Lung microvascular endothelial cell (primary cell): ENCODE measurements around the gene FAAP20. TPM values are rescaled to one million over a fixed set of nuclear protein-coding genes. Genes with fewer than 3 reads are reported as not detected.

Experiments used
- DNase-seq, 2 donors: peaks; one replicate each; pipeline versions ENCODE4 v3.0.0 to v3.0.0-alpha.2; 2010; ENCODE audit warnings: low read depth in 2 of 2
- total RNA-seq: library from RNA; depleted of rRNA; stranded (reverse); fragments of >200 nt; gene quantifications from 2 replicates; pipeline ENCODE4 v1.2.1, GENCODE V29; 2014

Gene FAAP20
- total RNA-seq, 1 donor from 2014 or later, result 19.8 TPM

DNA sequence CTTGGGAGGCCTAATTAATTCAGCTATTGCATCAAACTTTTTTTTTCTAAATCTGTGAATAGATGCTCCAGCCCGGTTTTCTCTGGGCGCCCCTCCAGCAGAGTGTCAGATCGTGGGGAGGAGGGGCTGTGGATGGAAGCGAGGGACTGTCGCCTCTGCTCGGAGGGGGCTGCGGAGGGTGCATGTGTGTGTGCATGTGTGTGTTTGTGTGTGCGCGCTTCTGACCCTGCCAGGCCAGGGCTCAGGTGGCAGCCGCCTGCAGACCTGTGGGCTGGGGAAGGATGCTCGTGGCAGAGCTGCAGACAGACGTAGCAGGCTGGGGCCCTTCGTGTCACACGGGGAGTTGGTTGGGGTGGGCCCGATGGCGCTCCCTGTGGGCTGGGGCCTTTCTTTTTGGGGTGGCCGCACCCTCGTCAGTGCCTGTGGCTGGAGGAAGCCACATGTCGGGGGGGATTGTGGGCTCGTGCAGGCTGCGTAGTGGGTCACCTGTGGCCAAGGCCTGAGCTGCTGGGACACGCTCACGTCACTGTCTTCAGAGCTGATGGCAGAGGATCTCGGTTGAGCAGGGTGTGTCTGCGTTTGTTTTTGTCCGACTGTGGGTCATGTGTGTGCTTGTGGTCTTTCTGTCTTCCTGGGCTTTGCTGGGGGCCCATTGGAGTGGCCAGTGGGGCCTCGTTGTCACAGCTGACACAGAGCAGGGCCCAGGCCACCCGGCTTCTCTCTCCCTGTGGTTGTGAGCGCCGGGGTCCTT, 36.4 kb upstream of the FAAP20 start:
- no peak for DNase-seq

DNA sequence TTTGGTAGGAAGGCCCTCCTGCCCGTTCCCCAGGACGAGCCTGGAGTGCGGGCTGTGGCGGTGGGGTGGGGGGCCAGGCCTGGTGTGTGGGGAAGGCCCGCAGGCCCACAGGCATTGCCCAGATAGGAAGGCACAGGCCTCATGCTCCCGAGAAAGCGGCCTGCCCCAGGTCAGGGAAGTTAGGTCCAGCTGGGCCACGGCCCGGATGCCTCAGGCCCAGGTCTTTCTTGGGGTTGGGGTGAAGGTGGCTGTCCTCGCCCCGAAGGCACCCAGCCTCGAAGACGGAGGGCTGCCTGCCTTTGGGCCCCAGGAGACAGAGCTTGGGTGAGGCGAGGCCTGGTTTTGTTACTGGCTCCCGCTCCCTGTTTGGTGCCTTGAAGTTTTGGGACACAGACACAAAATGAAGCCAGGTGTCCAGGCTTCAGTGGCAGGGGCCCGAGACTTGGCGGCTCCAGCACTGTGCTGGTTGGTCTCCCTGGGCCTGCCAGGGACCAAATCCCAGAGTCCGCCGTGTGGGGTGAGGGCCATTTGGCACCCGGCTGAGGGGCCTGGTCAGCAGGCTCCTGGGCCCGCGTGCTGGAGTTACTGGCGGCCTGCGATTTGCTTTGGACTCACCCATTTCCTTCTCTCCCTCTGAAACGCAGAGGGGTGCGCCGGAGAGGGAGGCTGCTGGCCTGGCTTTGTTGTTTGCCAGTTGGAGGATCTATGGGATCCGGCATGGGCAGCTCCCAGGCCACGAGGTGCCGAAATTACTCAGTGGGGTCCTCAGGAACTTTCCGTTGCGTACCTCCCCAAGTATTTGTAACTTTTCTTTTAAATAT, 35.5 kb upstream of the FAAP20 start:
- peak; percentile 63 to 66 for DNase-seq

DNA sequence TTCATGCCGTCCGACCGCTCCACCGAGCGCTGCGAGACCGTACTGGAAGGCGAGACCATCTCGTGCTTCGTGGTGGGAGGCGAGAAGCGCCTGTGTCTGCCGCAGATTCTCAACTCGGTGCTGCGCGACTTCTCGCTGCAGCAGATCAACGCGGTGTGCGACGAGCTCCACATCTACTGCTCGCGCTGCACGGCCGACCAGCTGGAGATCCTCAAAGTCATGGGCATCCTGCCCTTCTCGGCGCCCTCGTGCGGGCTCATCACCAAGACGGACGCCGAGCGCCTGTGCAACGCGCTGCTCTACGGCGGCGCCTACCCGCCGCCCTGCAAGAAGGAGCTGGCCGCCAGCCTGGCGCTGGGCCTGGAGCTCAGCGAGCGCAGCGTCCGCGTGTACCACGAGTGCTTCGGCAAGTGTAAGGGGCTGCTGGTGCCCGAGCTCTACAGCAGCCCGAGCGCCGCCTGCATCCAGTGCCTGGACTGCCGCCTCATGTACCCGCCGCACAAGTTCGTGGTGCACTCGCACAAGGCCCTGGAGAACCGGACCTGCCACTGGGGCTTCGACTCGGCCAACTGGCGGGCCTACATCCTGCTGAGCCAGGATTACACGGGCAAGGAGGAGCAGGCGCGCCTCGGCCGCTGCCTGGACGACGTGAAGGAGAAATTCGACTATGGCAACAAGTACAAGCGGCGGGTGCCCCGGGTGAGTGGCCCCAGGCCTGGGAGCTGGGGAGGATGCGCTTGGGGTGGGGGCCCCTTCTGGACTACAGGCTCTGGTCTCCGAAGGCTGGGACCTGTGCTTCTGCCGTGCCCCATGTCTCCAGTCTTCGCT, 34.7 kb upstream of the FAAP20 start:
- DNase-seq, result peak; percentile 66 to 74

DNA sequence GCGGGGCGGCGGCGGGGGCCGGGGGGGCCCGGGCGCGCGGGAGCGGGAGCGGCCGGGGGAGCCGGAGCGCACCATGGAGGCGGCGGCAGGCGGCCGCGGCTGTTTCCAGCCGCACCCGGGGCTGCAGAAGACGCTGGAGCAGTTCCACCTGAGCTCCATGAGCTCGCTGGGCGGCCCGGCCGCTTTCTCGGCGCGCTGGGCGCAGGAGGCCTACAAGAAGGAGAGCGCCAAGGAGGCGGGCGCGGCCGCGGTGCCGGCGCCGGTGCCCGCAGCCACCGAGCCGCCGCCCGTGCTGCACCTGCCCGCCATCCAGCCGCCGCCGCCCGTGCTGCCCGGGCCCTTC, 34.1 kb upstream of the FAAP20 start:
- DNase-seq, result no peak

DNA sequence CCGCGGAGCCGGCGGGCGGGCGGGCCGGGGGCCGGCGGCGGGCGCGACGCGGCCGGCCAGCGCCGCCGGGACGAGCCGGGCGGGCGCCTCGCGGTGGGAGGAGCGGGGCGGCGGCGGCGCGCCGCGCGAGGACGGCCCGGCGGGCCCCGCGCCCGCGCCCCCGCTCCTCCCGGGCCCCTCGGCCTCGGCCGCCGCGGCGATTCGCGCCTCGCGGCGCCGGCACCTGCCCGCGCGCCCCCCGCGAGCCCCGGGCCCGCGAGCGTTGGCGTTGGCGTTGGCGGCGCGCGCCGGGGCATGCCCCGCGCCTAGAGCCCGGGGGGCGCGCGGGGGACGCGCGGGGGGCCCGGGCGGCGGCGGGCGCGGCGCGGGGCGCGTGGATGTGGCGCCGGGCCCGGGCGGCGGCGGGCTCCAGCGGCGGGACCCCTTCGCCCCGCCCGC, 33.6 kb upstream of the FAAP20 start, which contains the start of gene SKI:
SKI (plus strand) TSS at position 163 of the 438 bp plus-strand sequence. CDS start 448 bp downstream, outside the sequence.
- DNase-seq, result no peak

DNA sequence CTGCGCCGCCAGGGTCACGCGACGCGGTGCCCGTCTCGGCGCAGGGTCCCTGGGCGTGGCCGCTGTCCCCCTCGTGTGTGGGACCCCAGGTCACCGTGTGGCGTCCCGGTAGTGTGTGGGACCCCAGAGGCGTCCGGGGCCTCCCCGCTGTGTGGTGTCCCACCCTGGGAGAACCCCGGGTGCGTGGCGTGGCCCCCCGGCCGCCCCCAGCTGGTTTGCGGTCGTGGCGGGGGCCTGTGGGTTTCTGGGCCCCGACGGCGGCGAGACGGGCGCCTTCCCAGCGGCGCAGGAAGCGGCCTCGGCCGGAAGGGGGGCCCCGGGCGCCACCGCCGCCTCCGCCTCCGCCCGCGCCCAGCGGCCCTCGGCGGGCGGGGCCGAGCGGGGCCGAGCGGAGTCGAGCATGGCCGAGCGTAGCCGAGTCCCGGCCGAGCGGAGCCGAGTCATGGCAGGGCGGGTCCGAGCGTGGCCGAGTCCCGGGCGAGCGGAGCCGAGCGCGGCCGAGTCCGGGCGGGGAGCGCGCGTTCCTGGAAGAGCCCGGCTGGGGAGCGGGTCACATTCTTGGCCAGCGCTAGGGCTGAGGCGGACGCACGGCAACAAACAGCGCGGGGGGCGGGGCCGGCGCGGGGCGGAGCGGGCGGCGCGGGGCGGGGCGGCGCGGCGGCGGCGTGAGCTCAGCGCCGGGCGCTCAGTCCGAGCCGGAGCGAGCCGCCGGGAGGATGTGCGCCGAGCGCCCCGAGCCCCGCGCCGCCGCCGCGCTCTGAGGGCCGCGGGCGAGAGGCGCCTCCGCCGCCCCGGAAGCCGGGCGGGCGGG, 33.0 kb upstream of the FAAP20 start:
- peak; percentile 98 to 99 for DNase-seq

DNA sequence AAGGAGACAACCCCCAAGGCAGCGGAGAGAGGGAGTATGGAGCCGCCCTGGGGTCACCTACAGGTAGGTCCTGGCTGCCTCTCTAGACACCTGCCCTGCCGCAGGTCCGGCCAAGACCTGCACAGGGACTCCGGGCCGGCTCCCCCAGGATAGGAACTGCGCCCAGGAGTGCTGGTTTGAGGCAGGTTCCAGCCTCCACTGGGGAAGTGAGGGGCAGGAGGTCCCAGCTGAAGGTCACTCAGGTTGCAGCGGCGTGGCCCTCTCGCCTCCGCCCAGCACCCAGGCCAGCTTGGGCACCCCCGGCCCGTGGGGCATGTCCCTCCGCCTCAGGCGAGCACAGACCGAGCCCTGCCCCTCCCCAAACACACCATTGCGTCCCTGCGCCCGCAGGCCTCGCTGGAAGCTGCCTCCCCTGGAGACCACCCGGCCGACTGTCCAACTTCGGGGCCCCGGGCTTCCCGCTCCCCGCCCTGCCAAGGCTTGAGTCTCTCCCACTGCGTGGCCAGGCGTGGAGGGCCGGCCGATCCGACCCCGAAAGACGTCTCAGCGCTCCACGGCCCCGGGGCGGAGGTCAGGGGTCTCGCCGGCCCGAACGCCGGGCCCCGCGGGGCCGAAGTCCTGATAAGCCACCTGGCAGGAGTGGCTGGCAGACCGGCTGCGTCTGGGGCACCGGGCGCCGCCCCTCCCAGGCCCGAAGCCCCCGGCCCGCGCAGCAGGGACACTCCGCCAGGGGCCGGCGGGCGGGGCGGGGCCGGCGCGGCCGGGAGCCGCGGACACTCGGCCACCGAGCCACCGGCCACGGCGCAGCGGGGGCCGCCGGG, 32.2 kb upstream of the FAAP20 start:
- DNase-seq, result no peak

DNA sequence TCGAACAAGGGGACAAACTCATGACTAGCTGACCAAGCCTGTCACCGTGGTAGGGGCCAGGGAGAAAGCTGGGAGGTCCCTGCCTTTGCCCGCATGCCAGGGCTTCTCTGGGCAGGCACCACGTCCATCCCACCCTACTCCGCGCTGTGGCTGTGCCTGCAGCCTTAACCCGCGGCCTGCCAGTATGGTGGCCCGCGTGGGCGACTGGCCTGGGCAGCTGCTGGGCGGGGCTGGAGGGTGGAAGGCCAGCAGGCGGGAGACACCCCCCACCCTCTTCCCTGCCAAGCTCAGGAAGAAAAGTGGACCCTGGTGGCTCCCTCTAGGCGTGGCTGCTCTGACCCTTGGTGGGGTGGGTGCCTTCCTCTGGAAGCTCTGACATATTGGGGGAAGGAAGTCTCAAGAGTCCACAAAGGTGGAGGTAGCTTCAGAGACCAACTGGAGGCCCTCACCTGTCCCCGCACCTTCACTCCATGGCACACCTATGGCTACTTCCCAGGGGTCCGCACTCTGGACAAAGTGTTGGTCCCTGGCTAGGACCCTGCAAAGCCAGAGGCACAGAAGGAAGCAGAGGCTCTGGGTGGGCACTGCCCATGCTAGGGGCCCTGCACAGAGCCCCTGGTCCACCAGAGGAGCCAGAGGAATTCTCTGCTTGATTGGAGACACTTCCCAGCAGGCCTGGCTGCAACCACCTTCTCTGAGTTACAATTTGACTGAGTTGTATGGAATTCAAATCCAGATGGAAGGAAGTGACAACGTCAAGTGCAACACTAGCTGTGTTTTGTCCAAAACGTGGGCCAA, 30.3 kb upstream of the FAAP20 start:
- DNase-seq, result no peak

DNA sequence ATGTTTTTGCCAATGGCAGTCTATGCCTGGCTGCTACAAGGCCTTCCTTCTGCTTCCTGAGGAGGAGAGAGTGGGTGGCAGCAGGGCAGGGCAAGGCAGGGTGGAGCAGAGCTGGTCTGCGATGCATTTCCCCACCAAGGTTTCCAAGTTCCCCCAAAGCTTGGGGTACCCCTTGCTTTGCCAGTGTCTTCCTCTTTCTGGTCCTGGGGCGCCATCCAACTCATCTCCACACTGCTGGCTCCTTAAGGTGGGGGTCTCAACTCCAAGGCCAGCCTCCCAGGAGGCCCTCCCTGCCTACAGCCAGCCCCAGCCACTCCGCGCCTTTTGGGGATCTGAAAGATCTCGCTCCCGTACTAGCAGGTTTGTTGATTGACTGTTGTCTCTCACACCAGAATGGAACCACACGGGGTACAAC, 29.6 kb upstream of the FAAP20 start:
- DNase-seq, result no peak

DNA sequence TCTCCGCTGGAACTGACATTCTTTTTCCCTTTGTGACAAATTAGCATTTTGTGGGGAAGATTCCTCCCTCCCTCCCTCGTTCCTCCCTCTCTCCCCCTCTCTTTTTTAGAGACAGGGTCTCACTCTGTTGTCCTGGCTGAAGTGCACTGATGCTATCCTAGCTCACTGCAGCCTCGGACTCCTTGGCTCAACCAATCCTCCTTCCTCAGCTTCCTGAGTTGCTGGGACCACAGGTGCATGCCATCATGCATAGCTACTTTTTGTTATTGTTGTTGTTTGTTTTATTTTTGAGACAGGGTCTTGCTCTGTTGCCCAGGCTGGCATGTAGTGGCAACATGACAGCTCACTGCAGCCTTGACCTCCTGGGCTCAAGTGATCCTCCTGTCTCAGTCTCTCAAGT, 26.7 kb upstream of the FAAP20 start:
- no peak for DNase-seq

DNA sequence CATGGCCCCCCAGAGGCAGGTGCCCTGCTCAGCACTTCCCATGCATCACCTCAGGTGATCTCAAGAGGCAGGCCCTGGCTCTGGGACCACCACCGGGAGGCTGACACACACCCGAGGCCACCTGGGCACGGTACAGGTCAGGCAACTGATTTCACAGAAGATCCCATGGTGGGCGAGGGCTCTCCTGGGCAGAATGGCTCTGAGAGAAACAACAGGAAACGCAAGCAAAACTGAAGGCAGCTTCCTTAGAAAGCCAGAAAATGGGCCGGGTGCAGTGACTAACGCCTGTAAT, 22.1 kb upstream of the FAAP20 start:
- no peak for DNase-seq

DNA sequence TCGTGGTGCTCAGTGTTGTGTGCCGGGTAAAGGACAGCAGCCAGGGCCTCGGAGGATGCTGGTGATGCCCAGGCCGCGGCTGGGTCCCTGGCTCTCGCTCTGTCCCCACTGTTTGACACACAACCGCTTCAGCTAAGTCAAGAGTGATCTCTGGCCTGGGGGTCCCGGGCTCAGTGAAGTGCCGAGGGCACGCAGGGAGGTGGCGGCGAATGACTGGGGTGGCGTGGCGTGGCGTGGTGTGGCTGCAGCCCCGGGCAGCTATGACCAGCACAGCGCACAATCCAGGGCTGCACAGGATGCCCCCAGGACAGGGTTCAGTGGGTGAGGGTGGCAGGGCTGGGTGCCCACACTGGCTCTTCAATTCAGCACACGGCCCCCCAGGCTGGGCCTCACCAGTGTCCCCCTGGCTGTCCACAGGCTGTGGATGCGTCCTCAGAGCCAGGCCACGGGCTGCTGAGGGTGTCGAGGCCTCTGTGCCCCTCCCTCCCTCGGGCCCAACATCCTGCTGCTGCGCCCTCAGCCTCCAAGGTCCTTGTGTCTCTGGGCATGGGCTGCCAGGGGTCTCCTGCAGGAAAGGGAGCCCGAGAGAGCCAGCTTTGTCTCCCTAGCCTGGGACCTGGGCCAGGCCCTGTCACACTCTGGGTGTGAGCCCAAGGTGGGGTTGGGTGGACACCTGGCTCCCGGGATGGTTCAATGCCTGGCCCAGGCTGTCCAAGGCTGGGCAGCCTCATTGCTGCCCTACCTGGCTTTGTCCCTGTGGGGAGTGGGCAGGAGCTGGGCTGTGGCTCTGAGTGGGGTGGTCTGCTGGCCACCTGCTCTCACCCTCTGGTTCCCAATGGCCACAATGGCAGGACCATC, 21.6 kb upstream of the FAAP20 start:
- no peak for DNase-seq

DNA sequence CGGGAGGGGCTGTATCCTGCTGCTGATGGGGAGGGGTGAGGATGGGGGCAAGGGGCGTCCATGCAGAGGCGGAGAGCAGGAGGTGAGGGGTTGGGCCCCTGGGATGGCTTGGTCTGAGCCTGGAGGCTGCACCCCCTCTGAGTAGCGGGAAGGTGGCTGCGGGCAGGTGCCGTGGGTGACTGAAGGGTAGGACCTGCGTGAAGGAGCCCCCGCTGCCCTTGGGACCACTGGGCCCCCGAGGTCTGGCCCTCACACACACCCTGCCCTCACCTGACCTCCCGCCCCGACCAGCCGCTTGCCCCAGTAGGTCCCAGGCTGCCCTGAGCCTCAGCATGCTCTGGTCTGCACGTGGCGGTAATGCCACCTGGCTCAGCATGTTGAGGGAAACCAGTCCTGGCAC, 20.8 kb upstream of the FAAP20 start:
- no peak for DNase-seq

DNA sequence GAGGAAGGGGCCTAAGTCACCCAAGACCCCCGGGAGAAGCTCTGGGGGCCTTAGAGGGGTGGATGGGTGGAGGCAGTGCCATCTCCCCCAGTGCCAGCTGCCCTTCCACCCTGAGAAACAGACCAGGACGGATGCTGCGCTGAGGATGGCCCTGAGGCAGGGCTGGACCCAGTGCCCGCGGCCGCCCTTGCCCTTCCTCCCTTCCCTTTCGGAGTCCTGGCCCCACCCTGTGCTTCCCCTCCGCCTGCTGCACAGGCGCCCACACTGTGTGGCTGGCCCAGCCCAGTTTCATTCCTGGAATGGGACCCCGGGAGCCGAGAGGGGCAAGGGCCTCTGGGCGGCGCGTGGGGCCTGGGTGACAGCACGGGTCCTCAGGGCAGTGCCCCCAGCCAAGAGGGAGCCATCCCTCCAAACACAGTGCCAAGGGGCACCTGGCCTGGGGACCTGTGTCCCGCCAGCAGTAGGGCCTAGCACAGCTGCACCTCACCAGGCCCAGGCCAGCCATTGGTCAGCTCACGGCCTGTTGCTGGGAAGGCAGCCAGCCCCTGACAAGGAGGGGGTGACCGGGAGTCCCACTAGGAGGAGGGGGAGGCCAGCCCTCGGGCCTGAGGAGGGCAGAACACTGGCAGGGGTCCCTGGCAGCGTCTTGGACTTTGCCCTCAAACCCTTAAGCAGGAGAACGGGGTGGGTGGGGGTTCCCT, 20.1 kb upstream of the FAAP20 start:
- no peak for DNase-seq

DNA sequence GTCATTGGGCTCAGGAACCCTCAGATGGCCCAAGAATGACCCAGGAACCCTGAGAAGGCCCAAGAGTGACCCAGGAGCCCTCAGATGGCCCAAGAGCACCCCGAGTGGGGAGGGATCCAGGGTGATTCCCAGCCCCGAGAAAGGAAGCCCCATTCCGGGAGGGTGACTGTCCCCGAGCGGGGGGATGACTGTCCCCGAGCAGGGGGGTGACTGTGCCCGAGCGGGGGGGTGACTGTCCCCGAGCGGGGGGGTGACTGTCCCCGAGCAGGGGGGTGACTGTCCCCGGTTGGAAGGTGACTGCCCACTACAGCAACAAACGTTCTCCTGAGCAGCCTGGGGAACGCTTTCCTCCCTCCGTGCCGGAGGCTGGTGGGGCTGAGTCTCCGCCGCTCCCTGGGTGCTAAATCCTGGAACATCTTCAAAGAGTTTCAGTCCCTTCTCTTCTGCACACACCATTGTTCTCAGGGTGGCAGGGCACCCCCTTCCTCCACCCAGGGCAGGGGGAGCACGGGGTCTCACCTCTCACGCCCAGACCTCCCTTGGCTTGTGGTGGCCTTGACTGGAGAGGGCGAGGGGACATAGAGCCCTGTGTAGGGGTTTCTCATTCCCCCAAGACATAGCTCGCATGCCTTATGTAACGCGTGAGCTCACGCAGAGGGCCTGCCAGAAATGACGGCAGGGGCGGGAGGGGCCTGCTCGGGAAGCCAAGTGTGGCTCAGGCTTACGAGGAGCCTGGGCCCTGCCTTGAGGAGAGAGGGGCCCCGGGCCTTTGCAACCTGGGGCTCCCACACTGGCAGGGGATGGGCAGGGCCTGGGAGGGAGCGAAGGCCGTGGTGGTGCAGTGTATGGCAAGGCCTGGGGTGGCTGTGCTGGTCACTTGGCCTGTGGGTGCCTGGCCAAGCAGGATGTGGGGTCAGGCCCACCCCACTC, 19.3 kb upstream of the FAAP20 start:
- DNase-seq, result peak in 1 of 2 donors; percentile 81

DNA sequence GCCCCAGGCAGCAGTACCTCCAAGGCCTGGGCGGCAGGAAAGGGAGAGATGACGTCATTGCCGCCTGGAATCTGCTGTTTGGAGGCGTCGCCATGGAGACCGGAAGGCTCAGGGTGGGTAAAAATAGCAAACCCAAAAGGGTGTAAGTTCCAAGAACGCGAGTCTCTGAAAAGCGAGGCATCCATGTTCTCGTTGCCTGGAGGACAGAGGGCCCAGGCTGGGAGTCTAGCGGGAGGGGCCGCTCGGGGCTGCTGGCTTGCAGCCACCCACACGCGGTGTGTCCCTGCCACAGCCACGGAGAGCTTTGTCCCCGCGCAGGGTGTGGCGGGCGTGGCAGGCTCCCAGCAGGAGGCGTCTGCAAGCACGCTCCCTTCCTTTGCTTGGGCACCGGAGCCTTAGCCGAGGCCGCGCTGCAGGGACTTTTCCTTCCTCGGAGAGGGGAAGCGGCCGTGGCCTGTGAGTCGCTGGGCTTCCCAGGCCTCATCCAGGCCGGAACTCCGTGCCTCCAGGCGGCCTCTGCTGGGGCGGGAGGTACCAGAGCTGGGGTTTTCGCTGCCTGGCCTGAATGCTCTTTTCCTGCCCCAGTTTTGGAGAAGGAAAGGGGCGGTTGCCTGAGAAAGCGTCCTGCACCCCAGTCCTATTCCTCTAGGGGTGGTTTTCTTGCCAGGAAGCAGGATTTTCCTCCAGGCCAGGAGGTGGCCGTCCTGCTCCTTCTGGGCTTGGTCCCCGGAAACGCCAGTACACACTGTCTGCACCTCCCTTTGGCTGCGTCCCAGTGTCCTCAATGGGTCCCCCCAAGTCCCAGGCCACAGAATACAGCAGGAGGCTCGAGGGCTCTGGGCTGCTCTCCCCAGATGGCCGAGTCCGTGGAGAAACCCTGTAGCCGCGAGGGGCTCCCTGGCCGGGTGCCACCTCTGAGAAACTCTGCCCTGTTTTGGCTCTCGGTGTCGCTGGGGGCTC, 18.2 kb upstream of the FAAP20 start:
- DNase-seq, result peak; percentile 97
